ENCODE measurements around the gene PDE3A. TPM values are rescaled to one million over a fixed set of nuclear protein-coding genes. Genes with fewer than 3 reads are reported as not detected.

PDE3A gene
- total and polyA plus RNA-seq, 4 donors = 1.5 to 15.8 (median 3.4) TPM

GRCh38 chr12:20546267-20546666 lies 177.9 kb downstream of the PDE3A start:
- H3K9me3 ChIP-seq (ENCODE audit: control insufficient read depth in 4 of 4, insufficient read depth in 3 of 4, low read length in 3 of 4) = no peaks in the 10 kb centered on the region
- H3K27me3 ChIP-seq (ENCODE audit: control insufficient read depth in 3 of 3, insufficient read depth in 3 of 3, low read length in 2 of 3) = no peaks in the 10 kb centered on the region
- DNase-seq (no peak), ATAC-seq (ENCODE audit: insufficient read depth, low FRiP score) (no peak)
- H3K27ac ChIP-seq (ENCODE audit: low read depth in 1 of 2, low read length in 1 of 2) = no peak overlapping the region
- H3K9ac ChIP-seq (ENCODE audit: insufficient read depth in 1 of 2, low read length in 2 of 2) = no peak overlapping the region
- TF ChIP-seq CTCF (IDR thresholded peaks at IDR 0.05; ENCODE audit: control extremely low read depth, extremely low read depth) = no peak
- 65 to 69% methylated on average over 4 of the region's 4 CpGs for WGBS, 2 donors
- H3K36me3 ChIP-seq (ENCODE audit: control insufficient read depth in 4 of 4, insufficient read depth in 4 of 4, low read length in 4 of 4) = no peaks in the 10 kb centered on the region
- peaks cover 0 to 8% (median 4%) of the 10 kb centered on the region in 5 donors for H3K4me1 ChIP-seq (ENCODE audit: control insufficient read depth in 5 of 5, insufficient read depth in 5 of 5, low read length in 5 of 5)
- H3K4me3 ChIP-seq = no peak overlapping the region

- H3K36me3 ChIP-seq (ENCODE audit: control insufficient read depth in 4 of 4, insufficient read depth in 4 of 4, low read length in 4 of 4) = no peaks in the 10 kb centered on the region
- H3K27me3 ChIP-seq (ENCODE audit: control insufficient read depth in 3 of 3, insufficient read depth in 3 of 3, low read length in 2 of 3) = no peaks in the 10 kb centered on the region
- WGBS, 2 donors = 61 to 74% methylated on average over 2 of the region's 2 CpGs
- DNase-seq = peak in 2 of 3 donors; percentile 72 to 81
- peaks cover 0 to 4% (median 0%) of the 10 kb centered on the region in 4 donors for H3K9me3 ChIP-seq (ENCODE audit: control insufficient read depth in 4 of 4, insufficient read depth in 3 of 4, low read length in 3 of 4)
- no peak for TF ChIP-seq CTCF (IDR thresholded peaks at IDR 0.05; ENCODE audit: control extremely low read depth, extremely low read depth)
- ATAC-seq (ENCODE audit: insufficient read depth, low FRiP score) = no peak
- H3K27ac ChIP-seq (ENCODE audit: low read depth in 1 of 2, low read length in 1 of 2) = no peak overlapping the region
- H3K9ac ChIP-seq (ENCODE audit: insufficient read depth in 1 of 2, low read length in 2 of 2) = no peak overlapping the region
- H3K4me1 ChIP-seq (ENCODE audit: control insufficient read depth in 5 of 5, insufficient read depth in 5 of 5, low read length in 5 of 5) = peaks cover 0 to 8% (median 4%) of the 10 kb centered on the region in 5 donors
- no peak overlapping the region for H3K4me3 ChIP-seq
These were observed 179.7 kb downstream of the PDE3A start for GRCh38 chr12:20547816-20548575.

GRCh38 chr12:20548611-20549010 lies 180.3 kb downstream of the PDE3A start:
- H3K9me3 ChIP-seq (ENCODE audit: control insufficient read depth in 4 of 4, insufficient read depth in 3 of 4, low read length in 3 of 4) = peaks cover 0 to 4% (median 0%) of the 10 kb centered on the region in 4 donors
- TF ChIP-seq CTCF (IDR thresholded peaks at IDR 0.05; ENCODE audit: control extremely low read depth, extremely low read depth) = no peak
- 41 to 68% methylated on average over 1 of the region's 1 CpG for WGBS, 2 donors
- DNase-seq (peak in 2 of 3 donors; percentile 72 to 73), ATAC-seq (ENCODE audit: insufficient read depth, low FRiP score) (no peak)
- H3K9ac ChIP-seq (ENCODE audit: insufficient read depth in 1 of 2, low read length in 2 of 2) = no peak overlapping the region
- H3K27ac ChIP-seq (ENCODE audit: low read depth in 1 of 2, low read length in 1 of 2) = no peak overlapping the region
- H3K36me3 ChIP-seq (ENCODE audit: control insufficient read depth in 4 of 4, insufficient read depth in 4 of 4, low read length in 4 of 4) = no peaks in the 10 kb centered on the region
- H3K27me3 ChIP-seq (ENCODE audit: control insufficient read depth in 3 of 3, insufficient read depth in 3 of 3, low read length in 2 of 3) = no peaks in the 10 kb centered on the region
- no peak overlapping the region for H3K4me3 ChIP-seq
- peaks cover 0 to 8% (median 4%) of the 10 kb centered on the region in 5 donors for H3K4me1 ChIP-seq (ENCODE audit: control insufficient read depth in 5 of 5, insufficient read depth in 5 of 5, low read length in 5 of 5)

All from lung (tissue), 12 donors.